GM18505 (cell line): ENCODE measurements around the gene SLC66A2.

Source experiments
- ATAC-seq: cut with Tn5 transposase; IDR thresholded peaks from one replicate; pipeline ENCODE4 v1.9.1; 2021; ENCODE audit not compliant: unreplicated experiment
- POLR2A ChIP-seq: IDR thresholded peaks from 4 replicates; pipeline ENCODE4 v1.6.1; 2011; ENCODE audit warnings: borderline replicate concordance; ENCODE audit not compliant: insufficient read depth, insufficient read length; ENCODE audit errors: extremely low read depth

SLC66A2 gene

DNA sequence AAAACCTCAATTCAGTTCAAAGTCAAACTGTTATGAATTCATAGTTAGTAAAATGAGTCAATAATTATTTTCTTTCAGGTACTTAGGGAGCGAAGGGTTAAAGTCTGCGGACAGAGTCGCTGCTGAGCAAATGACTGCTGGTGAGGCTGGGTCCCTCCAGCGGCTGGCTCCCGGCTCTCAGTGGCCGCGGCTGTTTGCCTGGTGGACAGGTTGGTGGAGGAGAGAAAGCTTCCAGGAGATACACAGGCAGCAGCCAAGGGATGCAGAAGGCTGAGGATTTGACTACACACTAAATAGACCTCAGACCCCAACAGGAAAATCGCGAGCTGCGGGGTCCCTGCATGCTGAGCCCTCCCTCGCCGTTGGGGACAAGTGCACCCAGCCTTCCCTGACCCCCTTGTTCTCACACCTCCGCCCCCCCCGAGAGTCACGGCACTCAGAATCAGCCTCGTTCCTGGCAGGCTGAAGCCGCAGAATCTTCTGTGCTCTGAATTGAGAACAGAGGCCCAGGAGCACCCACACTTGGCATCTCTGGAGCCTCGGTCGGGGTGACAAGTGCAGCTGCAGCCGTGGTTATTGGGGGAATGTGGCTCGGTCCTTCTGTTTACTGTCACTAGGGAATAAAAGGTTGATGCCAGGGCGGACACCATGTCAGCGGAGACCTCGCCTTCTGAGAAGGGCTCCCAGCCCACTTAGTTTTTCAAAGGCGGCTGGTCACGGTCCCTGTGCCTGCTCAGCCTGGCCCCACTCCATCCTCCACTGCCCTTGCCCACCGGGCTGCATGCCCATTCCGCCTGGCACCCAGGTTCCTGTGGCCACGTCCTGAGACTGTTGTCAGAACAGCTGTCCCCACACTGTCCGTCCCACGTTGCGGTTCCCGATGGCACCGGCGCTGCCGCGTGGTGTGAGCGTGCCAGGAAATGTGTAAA lies 74.0 kb downstream of the SLC66A2 start:
- no peak for TF ChIP-seq POLR2A
- no peak for ATAC-seq

DNA sequence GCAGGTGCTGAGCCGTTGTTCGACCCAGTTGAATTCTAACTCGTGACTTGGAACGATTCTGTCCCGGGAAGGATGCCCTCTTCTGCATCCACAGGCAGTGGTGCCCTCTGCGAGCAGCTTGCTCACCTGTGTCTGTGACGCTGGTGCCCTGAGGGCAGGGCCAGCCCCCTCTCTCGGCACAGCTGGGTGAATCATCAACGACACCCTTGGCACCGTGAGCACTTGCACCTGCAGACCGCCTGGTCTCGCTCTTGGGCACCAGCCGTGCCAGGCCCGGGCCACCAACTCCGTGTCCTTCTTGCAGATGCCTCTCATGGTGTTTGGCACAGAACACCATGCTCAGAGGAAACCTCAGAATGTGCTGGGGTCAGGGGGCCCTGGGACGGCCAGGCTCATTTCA lies 75.0 kb downstream of the SLC66A2 start:
- no peak for ATAC-seq
- TF ChIP-seq POLR2A: no peak

DNA sequence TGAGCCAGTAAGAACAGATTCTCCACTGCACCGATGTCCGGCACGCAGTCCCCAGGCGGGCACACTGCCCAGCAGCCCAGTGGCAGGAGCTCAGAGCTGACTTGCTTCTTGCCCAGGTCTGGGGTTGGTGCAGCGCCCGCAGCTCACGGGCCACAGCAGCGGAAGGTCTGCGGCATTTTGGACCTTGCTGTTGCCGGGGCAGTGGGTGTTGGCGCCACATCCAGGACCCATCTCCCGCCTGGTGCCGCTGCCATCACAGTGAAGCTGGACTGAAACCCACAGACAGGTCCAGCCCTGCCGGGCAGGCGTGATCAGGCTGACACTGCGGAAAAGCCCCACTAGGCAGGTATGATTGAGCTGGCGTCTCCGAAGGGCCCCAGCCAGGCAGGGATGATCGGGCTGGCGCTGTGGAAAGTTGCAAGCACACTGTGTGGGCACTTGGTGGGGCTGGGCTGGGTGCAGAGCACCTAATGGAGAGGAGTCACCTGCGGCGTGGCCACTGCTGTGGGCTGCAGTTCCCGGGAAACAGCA lies 75.5 kb downstream of the SLC66A2 start:
- no peak for ATAC-seq
- no peak for TF ChIP-seq POLR2A

DNA sequence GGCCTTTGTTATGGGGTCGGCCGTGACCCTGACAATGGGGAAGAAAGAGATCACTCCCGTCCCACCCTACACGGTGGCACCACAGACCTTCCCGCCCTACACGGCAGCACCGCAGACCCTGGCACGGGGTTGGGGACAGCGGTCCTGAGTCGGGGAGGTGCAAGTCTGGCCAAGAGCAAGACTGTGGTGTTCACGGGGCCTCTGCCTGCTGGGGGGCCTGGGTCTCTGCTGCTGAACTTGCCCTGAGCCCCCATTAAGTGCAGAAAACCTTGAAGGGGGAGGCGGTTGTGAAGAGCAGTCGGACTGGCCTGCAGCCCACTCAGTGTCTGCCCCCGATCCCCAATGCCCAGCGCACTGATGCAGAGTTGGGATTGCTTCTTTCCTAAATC lies 75.9 kb downstream of the SLC66A2 start:
- TF ChIP-seq POLR2A: no peak
- no peak for ATAC-seq

DNA sequence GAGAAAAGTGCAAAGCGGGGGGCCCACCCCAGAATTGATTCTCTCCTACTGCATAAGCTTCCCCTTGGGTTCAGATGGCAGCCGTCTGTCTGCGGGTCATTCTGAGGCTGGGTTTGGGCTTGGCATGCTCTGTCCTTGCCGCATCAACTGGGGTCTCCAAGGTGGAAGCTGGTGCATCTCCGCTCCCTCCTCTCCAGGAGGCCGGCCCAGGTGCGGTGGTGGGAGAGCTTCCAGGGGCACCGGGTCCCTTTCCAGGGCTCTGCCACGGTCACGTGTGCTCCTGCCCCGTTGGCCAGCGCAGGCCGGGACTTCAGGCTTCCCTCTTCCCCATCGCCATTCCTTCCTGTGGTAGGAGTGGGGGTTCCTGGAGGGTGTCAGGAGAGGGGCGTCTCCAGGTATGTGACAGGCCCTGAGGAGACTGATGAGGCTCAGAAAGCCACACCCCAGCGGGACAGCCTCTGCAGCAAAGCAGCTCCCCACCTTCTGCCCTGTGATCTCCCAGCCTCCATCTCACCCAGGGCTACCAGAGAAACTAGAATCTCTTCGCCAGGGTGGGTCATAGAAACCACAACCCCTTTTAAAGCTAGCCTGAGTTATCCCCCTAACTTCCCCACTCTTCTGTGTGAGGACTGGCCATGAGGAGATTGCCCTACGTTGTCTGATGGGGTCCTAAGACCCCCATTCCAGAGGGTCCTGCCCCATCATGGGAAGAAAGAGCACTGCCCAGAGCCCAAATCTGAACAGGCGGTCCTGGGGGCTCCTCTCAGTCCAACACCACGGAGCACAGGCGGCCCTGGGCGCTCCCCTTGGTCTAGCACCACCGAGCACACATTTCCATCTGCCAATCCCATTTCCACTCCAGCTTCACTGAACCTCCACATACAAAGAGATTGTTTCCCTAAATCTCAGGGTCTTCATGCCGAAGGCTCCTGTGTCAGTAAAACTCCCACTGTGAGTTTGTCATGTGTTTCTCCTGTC lies 76.6 kb downstream of the SLC66A2 start:
- TF ChIP-seq POLR2A: no peak
- no peak for ATAC-seq

DNA sequence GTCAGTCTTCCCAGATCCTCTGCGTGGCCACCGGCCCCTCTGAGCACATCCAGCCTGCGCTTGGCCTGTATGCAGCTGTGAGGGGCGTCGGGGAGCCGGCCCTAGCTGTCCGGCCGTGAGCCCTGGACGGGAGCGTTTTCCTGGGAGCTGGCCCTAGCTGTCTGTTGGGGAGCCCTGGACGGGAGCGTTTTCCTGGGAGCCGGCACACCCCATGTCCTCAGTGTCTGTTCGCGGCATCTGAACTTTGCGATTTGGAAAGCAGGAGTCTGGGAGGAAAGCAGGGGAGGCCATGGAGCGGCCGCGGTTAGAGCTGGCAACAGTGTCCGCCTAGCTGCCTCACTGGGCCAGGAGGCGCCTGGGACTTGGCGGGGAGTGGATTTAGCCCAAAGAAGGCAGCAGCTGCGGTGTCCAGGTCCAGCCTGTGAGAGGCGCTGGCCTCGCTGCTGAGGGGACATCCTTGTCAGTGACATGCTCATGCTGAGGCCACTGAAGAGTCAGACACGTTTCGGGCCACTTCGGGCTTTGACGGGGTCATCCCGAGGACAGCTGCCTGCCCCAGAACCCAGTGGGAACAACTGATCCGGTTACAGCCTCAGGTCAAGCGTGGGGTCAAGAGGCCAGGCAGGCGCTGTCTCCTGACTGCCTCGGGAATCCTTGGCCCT lies 77.9 kb downstream of the SLC66A2 start:
- ATAC-seq: no peak
- no peak for TF ChIP-seq POLR2A

DNA sequence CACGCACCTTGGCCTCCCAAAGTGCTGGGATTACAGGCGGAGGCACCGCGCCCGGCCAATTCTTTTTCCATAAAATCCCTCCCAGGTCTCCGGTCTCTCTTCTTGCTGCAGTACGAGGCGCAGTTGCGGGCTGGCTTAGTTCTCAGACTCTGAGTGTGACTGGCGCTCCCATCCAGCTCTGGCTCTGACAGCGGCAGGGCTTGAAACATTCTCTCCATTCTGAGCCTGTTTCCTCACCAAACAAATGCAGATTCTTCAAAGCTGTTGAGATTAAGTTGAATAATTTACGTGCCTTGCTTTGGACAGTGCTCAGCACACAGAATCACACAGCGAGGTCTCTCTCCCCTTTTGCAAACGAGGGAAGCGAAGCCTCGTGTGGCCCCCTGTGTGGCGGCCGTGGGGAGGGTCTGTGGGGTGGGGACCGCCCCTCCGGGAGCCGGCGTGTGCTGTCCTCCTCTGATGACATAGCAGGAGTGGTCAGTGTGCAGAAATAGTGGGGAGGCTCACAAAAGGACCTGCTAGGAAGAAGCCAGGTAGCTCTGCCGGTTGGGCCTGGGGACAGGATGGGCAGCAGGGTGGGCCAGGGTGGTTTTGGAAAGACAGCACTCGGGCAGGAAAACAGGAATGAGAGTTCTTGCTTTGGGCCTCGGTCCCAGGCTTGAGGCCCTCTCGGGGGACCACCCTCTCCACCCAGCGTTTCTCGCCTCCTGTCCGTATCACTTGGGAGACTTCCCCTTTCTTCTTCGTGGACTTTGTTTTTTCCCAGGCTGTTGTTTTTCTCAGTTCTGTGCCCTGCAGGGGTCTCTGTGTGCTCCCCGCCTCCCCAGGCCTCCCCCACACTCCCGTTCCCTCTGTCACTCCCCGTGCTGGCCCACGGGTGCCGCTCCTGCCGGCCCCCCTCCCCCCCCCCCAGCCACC lies 78.7 kb downstream of the SLC66A2 start:
- TF ChIP-seq POLR2A: no peak
- no peak for ATAC-seq

DNA sequence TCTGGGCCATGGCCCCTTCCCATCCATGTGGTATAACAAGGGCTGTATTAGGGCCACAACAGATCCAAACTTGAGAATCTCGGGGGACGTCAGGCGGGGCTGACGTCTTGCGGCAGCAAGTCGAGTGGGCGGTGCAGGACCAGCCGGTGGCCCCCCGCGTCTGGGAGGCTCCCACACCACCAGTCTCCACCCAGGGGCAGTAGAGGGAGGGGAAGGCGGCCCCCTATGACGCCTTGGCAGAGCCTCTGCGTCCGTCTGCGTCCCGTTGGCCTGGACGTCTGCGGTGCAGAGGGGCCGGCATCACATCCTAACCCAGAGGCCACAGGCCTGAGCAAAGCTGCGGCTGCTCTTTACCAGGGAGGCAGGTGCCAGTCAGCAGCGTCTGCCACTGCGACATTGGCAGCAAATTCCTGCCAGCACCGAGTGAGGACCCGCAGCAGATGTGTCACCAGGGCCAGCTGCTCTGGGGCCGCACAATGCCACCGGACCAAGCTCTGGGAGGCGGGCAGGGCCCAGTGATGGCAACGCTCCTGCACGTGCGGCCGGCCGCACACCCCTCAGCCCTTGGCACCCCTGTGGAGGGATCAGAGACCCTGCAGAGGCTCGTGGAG lies 79.9 kb downstream of the SLC66A2 start:
- no peak for TF ChIP-seq POLR2A
- no peak for ATAC-seq

DNA sequence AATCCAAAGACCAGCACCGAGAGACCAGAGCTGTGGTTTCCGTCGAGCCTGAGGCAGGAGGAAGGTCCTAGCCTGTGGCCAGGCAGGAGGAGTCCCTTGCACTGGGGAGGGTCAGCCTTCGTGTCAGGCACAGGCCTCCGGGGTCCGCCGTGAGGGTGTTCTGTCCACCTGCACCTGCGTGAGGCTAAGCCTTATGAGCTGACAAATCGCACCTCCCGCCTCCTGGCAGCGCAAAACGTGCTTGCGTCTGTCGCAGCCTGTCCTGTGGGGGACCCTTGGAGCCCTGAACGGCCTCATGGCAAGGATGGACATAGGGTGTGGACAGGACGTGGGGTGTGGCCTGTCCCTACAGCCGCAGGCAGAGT lies 80.4 kb downstream of the SLC66A2 start:
- no peak for ATAC-seq
- no peak for TF ChIP-seq POLR2A

DNA sequence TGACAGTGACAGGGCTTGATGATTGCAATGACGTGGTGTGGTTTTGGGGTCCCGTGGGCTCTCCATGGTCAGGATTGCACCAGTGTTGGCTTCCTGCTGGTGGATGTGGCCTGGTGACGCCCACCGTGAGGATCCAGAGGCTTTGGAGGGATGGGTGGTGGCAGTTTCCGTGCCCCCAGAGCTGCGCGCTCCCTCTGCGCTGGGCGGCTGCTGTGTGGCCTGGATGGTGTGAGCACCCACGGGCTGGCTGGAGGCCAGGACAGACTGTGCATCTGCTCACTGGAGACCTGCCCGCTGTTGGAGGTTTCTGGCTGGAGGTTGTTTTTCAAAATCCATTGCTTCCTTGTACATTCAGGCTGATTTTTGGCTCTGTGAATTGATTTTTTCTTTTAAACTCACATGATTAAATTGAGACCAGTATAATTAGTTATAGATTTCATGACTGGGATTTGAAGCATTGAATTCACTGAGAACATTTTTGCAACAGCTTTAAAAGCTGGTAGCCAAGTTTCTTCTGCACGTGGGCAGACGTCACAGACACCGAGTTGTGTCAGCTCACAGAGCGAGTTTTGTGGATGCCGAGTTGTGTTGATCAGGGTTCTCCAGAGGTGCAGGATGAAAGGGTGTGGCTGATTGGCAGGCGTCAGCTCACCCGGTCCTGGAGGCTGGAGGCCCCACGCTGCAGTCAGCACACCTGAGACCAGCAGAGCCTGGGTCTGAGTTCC lies 81.0 kb downstream of the SLC66A2 start:
- no peak for ATAC-seq
- TF ChIP-seq POLR2A: no peak
